HCT116 (cell line): ENCODE measurements around the gene NCAPD3. TPM values are rescaled to one million over a fixed set of nuclear protein-coding genes. Genes with fewer than 3 reads are reported as not detected.

Experiments used
- ATAC-seq: fragments of 200-7000 bp; cut with Tn5 transposase; 2 replicates; pipeline ENCODE4 v1.9.1; 2020; ENCODE audit warnings: mild to moderate bottlenecking, moderate library complexity
- BruUV-seq: library from RNA; stranded (reverse); fragments of 400-500 nt; replicated peaks from 2 replicates; lab custom pipeline; 2021; lab: Mats Ljungman, UMichigan
- CTCF ChIA-PET: fragments of 300-600 bp; sonication (Branson Sonifier 250); formaldehyde crosslinking; loops from one replicate; lab custom pipeline; 2021; ENCODE audit warnings: antibody characterized with exemption; lab: Charles Lee
- POLR2A ChIA-PET: fragments of 300-600, 350-600 bp; sonication (Branson Sonifier 250); formaldehyde crosslinking; loops from one replicate; lab custom pipeline; 2021; ENCODE audit warnings: antibody characterized with exemption; lab: Charles Lee
- RAD21 ChIA-PET, 2 experiments: fragments of 300-600 bp; sonication (Branson Sonifier 250); formaldehyde crosslinking; loops; one replicate each; lab custom pipeline; 2023; ENCODE audit warnings: low total read pairs in 2 of 2; ENCODE audit not compliant: uncharacterized antibody in 2 of 2, unreplicated experiment in 2 of 2, low non-redundant PET in 1 of 2; lab: Charles Lee
- DNase-seq: peaks from one replicate; pipeline ENCODE4 v3.0.0-alpha.2; 2010; ENCODE audit warnings: low read depth, low spot score
- H2AFZ ChIP-seq: fragments of 200-600 bp; shearing (Covaris generic), sonication (generic); 2 replicates; pipeline ENCODE4 v1.6.1; 2017; ENCODE audit warnings: low read depth, mixed run types, mixed read lengths, antibody characterized with exemption, low read length; ENCODE audit not compliant: poor library complexity, severe bottlenecking
- H3K27ac ChIP-seq: 2 replicates; pipeline ENCODE4 v1.5.1; 2012; ENCODE audit warnings: low read depth, low read length
- H3K27me3 ChIP-seq: fragments of 200-600 bp; sonication (generic); 2 replicates; pipeline ENCODE4 v1.6.1; 2016; ENCODE audit warnings: mixed run types, low read length, mixed read lengths; ENCODE audit not compliant: insufficient read depth
- H3K36me3 ChIP-seq, 2 experiments: fragments of 200-500 bp in 1 of 2; fragments of 200-600 bp in 1 of 2; sonication (Bioruptor generic) in 1 of 2; sonication (generic) in 1 of 2; 2 replicates each; pipeline versions ENCODE4 v1.5.1 to v1.6.1; 2014 to 2016; ENCODE audit warnings: low read length in 2 of 2, inconsistent platforms in 1 of 2, mixed read lengths in 1 of 2, mixed run types in 1 of 2; ENCODE audit not compliant: insufficient read depth in 2 of 2, control insufficient read depth in 1 of 2
- H3K4me1 ChIP-seq, 2 experiments: fragments of 200-600 bp in 1 of 2; sonication (generic) in 1 of 2; 2 replicates each; pipeline versions ENCODE4 v1.5.1 to v1.6.1; 2012 to 2017; ENCODE audit warnings: low read length in 2 of 2, inconsistent platforms in 1 of 2, mild to moderate bottlenecking in 1 of 2, mixed read lengths in 1 of 2, mixed run types in 1 of 2, moderate library complexity in 1 of 2; ENCODE audit not compliant: insufficient read depth in 2 of 2, control insufficient read depth in 1 of 2
- H3K4me2 ChIP-seq: fragments of 200-600 bp; sonication (generic); 2 replicates; pipeline ENCODE4 v1.6.1; 2017; ENCODE audit warnings: mixed run types, low read length, mixed read lengths
- H3K4me3 ChIP-seq, 2 experiments: fragments of 200-600 bp in 1 of 2; sonication (generic) in 1 of 2; replicated peaks in 1 of 2; 2 replicates each; pipeline ENCODE4 v1.5.1; 2011 to 2016; ENCODE audit warnings: low read length in 2 of 2, control low read depth in 1 of 2, low read depth in 1 of 2, mild to moderate bottlenecking in 1 of 2, mixed read lengths in 1 of 2, mixed run types in 1 of 2
- H3K79me2 ChIP-seq: fragments of 200-600 bp; sonication (generic); 2 replicates; pipeline ENCODE4 v1.6.1; 2017; ENCODE audit warnings: mild to moderate bottlenecking, mixed run types, low read length, moderate library complexity, mixed read lengths; ENCODE audit not compliant: insufficient read depth
- H3K9ac ChIP-seq: fragments of 200-600 bp; sonication (generic); 2 replicates; pipeline ENCODE4 v1.6.1; 2016; ENCODE audit warnings: low read length, mixed read lengths
- H3K9me2 ChIP-seq: fragments of 200-600 bp; sonication (generic), shearing (Covaris generic); 2 replicates; pipeline ENCODE4 v1.6.1; 2017; ENCODE audit warnings: mixed run types, mild to moderate bottlenecking, moderate library complexity; ENCODE audit not compliant: insufficient read depth
- H3K9me3 ChIP-seq, 2 experiments: fragments of 200-500 bp in 1 of 2; fragments of 200-600 bp in 1 of 2; sonication (Bioruptor generic) in 1 of 2; sonication (generic) in 1 of 2; 2 replicates each; pipeline ENCODE4 v1.6.1; 2014 to 2017; ENCODE audit warnings: low read length in 2 of 2, mixed read lengths in 2 of 2, inconsistent platforms in 1 of 2, low read depth in 1 of 2, mild to moderate bottlenecking in 1 of 2, mixed run types in 1 of 2, moderate library complexity in 1 of 2; ENCODE audit not compliant: control insufficient read depth in 1 of 2, insufficient read depth in 1 of 2
- H4K20me1 ChIP-seq: fragments of 200-600 bp; sonication (generic), shearing (Covaris generic); 2 replicates; pipeline ENCODE4 v1.6.1; 2017; ENCODE audit warnings: mixed run types, mild to moderate bottlenecking, moderate library complexity; ENCODE audit not compliant: insufficient read depth
- ATF3 ChIP-seq: IDR thresholded peaks from 2 replicates; pipeline ENCODE4 v1.6.1; 2012
- CBX3 ChIP-seq: IDR thresholded peaks from 2 replicates; pipeline ENCODE4 v1.6.1; 2012; ENCODE audit warnings: low read depth
- CEBPB ChIP-seq: IDR thresholded peaks from 2 replicates; pipeline ENCODE4 v1.6.1; 2012; ENCODE audit warnings: low read depth
- CTCF ChIP-seq, 3 experiments: fragments of 200-600 bp in 1 of 3; sonication (generic) in 1 of 3; IDR thresholded peaks in 2 of 3; conservative IDR thresholded peaks in 1 of 3; 2 replicates each; pipeline ENCODE4 v1.5.1; 2012 to 2017; ENCODE audit warnings: low read depth in 2 of 3, low read length in 2 of 3, antibody characterized with exemption in 1 of 3, borderline replicate concordance in 1 of 3, control low read depth in 1 of 3, mild to moderate bottlenecking in 1 of 3, mixed read lengths in 1 of 3, mixed run types in 1 of 3, moderate library complexity in 1 of 3; ENCODE audit not compliant: insufficient read depth in 1 of 3
- ELF1 ChIP-seq: IDR thresholded peaks from 2 replicates; pipeline ENCODE4 v1.6.1; 2012; ENCODE audit warnings: low read depth, borderline replicate concordance
- EZH2 ChIP-seq: fragments of 200-600 bp; sonication (generic); IDR thresholded peaks from 2 replicates; pipeline ENCODE4 v1.6.1; 2017; ENCODE audit warnings: antibody characterized with exemption, mixed run types
- EZH2phosphoT487 ChIP-seq: fragments of 200-600 bp; IDR thresholded peaks from 2 replicates; pipeline ENCODE4 v1.6.1; 2018; ENCODE audit warnings: antibody characterized with exemption, borderline replicate concordance
- FOSL1 ChIP-seq: IDR thresholded peaks from 2 replicates; pipeline ENCODE4 v1.6.1; 2012; ENCODE audit warnings: low read depth
- JUND ChIP-seq: IDR thresholded peaks from 2 replicates; pipeline ENCODE4 v1.6.1; 2012
- MAX ChIP-seq: IDR thresholded peaks from 2 replicates; pipeline ENCODE4 v1.6.1; 2012
- POLR2A ChIP-seq: IDR thresholded peaks from 2 replicates; pipeline ENCODE4 v1.7.0; 2011; ENCODE audit warnings: borderline replicate concordance; ENCODE audit not compliant: insufficient read depth, insufficient read length; ENCODE audit errors: extremely low read depth
- POLR2AphosphoS5 ChIP-seq: IDR thresholded peaks from 2 replicates; pipeline ENCODE4 v1.6.1; 2011; ENCODE audit warnings: mild to moderate bottlenecking, low read depth, low read length, moderate library complexity
- RAD21 ChIP-seq: IDR thresholded peaks from 2 replicates; pipeline ENCODE4 v1.6.1; 2012; ENCODE audit warnings: low read depth, mild to moderate bottlenecking
- SIN3A ChIP-seq: IDR thresholded peaks from 2 replicates; pipeline ENCODE4 v1.6.1; 2012; ENCODE audit warnings: low read depth
- SP1 ChIP-seq: IDR thresholded peaks from 2 replicates; pipeline ENCODE4 v1.6.1; 2012; ENCODE audit warnings: low read depth
- SRF ChIP-seq: IDR thresholded peaks from 2 replicates; pipeline ENCODE4 v1.6.1; 2012; ENCODE audit warnings: low read depth
- TCF7L2 ChIP-seq: IDR thresholded peaks from 2 replicates; pipeline ENCODE4 v1.7.0; 2011; ENCODE audit warnings: borderline replicate concordance, inconsistent platforms; ENCODE audit not compliant: insufficient read depth, insufficient read length; ENCODE audit errors: extremely low read depth
- YY1 ChIP-seq: IDR thresholded peaks from 2 replicates; pipeline ENCODE4 v1.6.1; 2011; ENCODE audit warnings: low read length, low read depth, moderate library complexity, mild to moderate bottlenecking; ENCODE audit not compliant: insufficient replicate concordance; ENCODE audit errors: extremely low read depth
- ZBTB33 ChIP-seq: IDR thresholded peaks from 2 replicates; pipeline ENCODE4 v1.6.1; 2011; ENCODE audit warnings: mild to moderate bottlenecking, low read length, moderate library complexity; ENCODE audit not compliant: insufficient replicate concordance; ENCODE audit errors: extremely low read depth
- intact Hi-C: fragments of 100-400 bp; cut with micrococcal nuclease; formaldehyde crosslinking; loops from 2 replicates; pipeline ENCODE4 v1.10.0; 2022
- total RNA-seq: library from RNA; stranded (reverse); gene quantifications from one replicate; pipeline ENCODE4 v1.2.1, GENCODE V29; 2021; ENCODE audit not compliant: unreplicated experiment

Gene NCAPD3
- total RNA-seq, 1 experiment from 2014 or later, result 71.0 TPM

- BruUV-seq, result no TSS peak
- peaks cover 99% of the 10 kb centered on the region for H3K79me2 ChIP-seq
- POLR2A ChIA-PET, result no interaction called here
These were observed 7.0 kb downstream of the NCAPD3 start for GRCh38 chr11:134216816-134217215.

More at GRCh38 chr11:134216816-134217215, 7.0 kb downstream of the NCAPD3 start:
- no peak overlapping the region for H3K4me3 ChIP-seq
- H3K9ac ChIP-seq, result no peak overlapping the region
- no peak overlapping the region for H3K27ac ChIP-seq
- peaks cover 25% of the 10 kb centered on the region; the same call in 1 of the 2 replicates for H4K20me1 ChIP-seq
- no peaks in the 10 kb centered on the region for H3K9me2 ChIP-seq
- ChIA-PET RAD21 (no interaction called here), CTCF (no interaction called here)
- intact Hi-C loops, result no loop called here
- TF ChIP-seq RAD21 (no peak), SP1 (no peak), ATF3 (no peak), ZBTB33 (no peak), SIN3A (no peak), CTCF (IDR thresholded peaks at IDR 0.05 in 2 of 3, conservative IDR thresholded peaks at IDR 0.05 in 1 of 3; ENCODE audit: borderline replicate concordance in 1 of 3, insufficient read depth in 1 of 3, low read depth in 2 of 3, low read length in 2 of 3) (no peak), MAX (no peak), POLR2AphosphoS5 (no peak), CEBPB (no peak), CBX3 (no peak), SRF (no peak), EZH2 (no peak), TCF7L2 (no peak), ELF1 (no peak), YY1 (no peak), EZH2phosphoT487 (no peak), POLR2A (no peak), JUND (no peak), FOSL1 (no peak)
- no peaks in the 10 kb centered on the region for H3K9me3 ChIP-seq
- H3K36me3 ChIP-seq, result peaks cover 23 to 39% of the 10 kb centered on the region in 2 experiments
- no peaks in the 10 kb centered on the region for H3K27me3 ChIP-seq
- no peak for ATAC-seq
- H3K4me2 ChIP-seq, result no peak overlapping the region
- H2AFZ ChIP-seq, result no peak overlapping the region
- DNase-seq, result no peak
- H3K4me1 ChIP-seq, result no peaks in the 10 kb centered on the region
